Psoas muscle (tissue), 8 donors: Measurements from ENCODE around the gene COMTD1. TPM values are rescaled to one million over a fixed set of nuclear protein-coding genes. Genes with fewer than 3 reads are reported as not detected.

Source experiments
- ATAC-seq, 4 donors: fragments of 200-7000 bp; cut with Tn5 transposase; one replicate each; pipeline ENCODE4 v1.9.1; 2020; ENCODE audit warnings: moderate library complexity in 3 of 4, mild to moderate bottlenecking in 2 of 4
- DNase-seq, 2 donors: peaks; one replicate each; pipeline ENCODE4 v3.0.0-alpha.2; 2020
- H3K27ac ChIP-seq: fragments of 200-600 bp; one replicate; pipeline ENCODE4 v1.8.0; 2022
- H3K27me3 ChIP-seq, 3 donors: fragments of 200-600 bp in 1 of 3; one replicate each; pipeline versions ENCODE4 v1.6.1 to v1.8.0; 2013 to 2022; ENCODE audit warnings: low read length in 2 of 3, mild to moderate bottlenecking in 2 of 3, moderate library complexity in 1 of 3; ENCODE audit not compliant: insufficient read depth in 3 of 3
- H3K36me3 ChIP-seq, 2 donors: fragments of 200-600 bp in 1 of 2; one replicate each; pipeline versions ENCODE4 v1.6.1 to v1.8.0; 2013 to 2022; ENCODE audit warnings: low read depth in 1 of 2, mild to moderate bottlenecking in 1 of 2, moderate library complexity in 1 of 2; ENCODE audit not compliant: insufficient read depth in 1 of 2
- H3K4me1 ChIP-seq: fragments of 200-600 bp; one replicate; pipeline ENCODE4 v1.8.0; 2022
- H3K4me3 ChIP-seq: fragments of 200-600 bp; one replicate; pipeline ENCODE4 v1.8.0; 2022; ENCODE audit warnings: mild to moderate bottlenecking
- H3K9me3 ChIP-seq: fragments of 200-600 bp; one replicate; pipeline ENCODE4 v1.8.0; 2022
- WGBS, 3 donors: extraction: QIAGEN DNeasy Blood & Tissue Kit; methylation state at CpG; one replicate each; pipeline versions ENCODE4 v1.1.6 to v1.1.7; 2013; 5-methylcytosine and 5-hydroxymethylcytosine counted together
- intact Hi-C, 2 donors: fragments of 100-400 bp; cut with DNase I; formaldehyde crosslinking; loops; one replicate each; pipeline versions ENCODE4 v1.11.0 to v1.14.2; 2022
- long read RNA-seq, 2 donors: library from polyadenylated mRNA; unstranded; transcript quantifications; one replicate each; pipeline ENCODE4 v2.0.0, GENCODE V29; 2021
- polyA plus RNA-seq, 3 donors: library from polyadenylated mRNA; stranded (reverse); fragments of 200-250 nt; gene quantifications; one replicate each; pipeline ENCODE4 v1.2.3, GENCODE V29; 2013
- total RNA-seq, 4 donors: library from RNA; stranded (reverse); fragmentation: NEBNext Ultra II Directional in 2 of 4; extraction: Animal tissue kit (Norgen Biotek cat#: 25700) in 2 of 4; gene quantifications; one replicate each; pipeline versions ENCODE4 v1.2.1 to v1.2.4, GENCODE V29; 2021 to 2023
- TF ChIP-seq, protein P1 (sequence below): fragments of 200-600 bp; IDR thresholded peaks from one replicate; pipeline ENCODE4 v1.8.0; 2022; ENCODE audit warnings: antibody characterized with exemption
- donor health status: healthy with polysubstance abuse.
- donor health status: DM: no; HTN: no; CAD: no; lungs with moderate emphysema.
- donor health status: Bipolar disorder and iron deficiency.
- donor health status: healthy.
- donor health status: DM: yes; HTN: yes; CAD: no.
- donor health status: DM: no; HTN: no; CAD: no.
- donor health status: DM: no; HTN: no; CAD: no.
- donor health status: DM: yes; HTN: yes; CAD: no.

COMTD1 gene
- 10 to 100 TPM; 15.2 to 38.8 (median 21.2) TPM for total RNA-seq
- 10 to 100 TPM in 2 of 3 donors, 1 to 10 TPM in 1; 5.8 to 54.7 (median 49.3) TPM for polyA plus RNA-seq
- long read RNA-seq, donor 1, transcript COMTD1-201 (7 exons, 976 nt) = major isoform, 32 of 46 reads
- long read RNA-seq, donor 1, partial matches to known transcripts = 8 of 46 reads
- long read RNA-seq, donor 1, other reads (novel, unspliced or antisense) = 5 of 46 reads
- long read RNA-seq, donor 2, transcript COMTD1-201 (7 exons, 976 nt) = major isoform, 15 of 29 reads
- long read RNA-seq, donor 2, partial matches to known transcripts = 2 of 29 reads
- long read RNA-seq, donor 2, other reads (novel, unspliced or antisense) = 9 of 29 reads

DNA sequence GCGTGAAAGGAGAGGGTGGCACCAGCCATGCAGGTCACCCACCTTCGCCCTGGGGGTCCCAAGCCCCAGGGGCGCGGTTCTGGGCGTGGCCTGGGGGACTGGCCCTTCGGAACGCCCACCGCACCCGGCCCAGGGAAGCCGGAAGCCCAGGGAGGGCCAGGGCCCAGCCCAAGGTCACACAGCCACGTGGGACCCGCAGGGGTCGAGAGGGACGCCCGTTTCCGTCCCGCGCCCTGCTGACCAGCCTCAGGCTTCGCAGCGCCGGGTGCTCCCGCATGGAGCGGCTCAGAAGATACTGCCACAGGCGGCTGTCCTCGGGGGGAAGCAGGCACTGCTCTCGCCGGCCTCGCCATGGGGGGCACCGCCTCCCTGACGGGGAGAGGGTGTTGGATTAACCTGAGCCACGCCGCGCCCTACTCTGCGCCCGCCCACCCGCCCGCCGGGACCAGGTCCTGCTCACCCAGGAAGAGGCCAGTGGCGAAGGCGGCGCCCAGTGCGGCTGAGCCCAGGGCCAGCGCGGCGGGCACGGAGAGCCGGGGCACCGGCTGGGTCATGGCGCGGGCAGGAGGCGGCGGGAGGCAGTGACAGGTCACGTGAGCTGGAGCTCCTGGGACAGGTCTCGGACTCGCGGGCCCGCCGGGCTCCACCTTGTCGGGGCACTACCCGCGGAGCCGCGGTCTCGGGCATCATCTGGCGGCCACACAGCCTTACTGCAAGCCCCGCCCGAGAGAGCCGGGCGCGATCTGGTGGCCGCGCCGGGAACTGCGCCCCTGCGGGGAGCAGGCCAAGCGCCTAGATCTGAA is at the start of gene COMTD1:
COMTD1 (minus strand) TSS at position 583 of the 803 bp plus-strand sequence; CDS start at position 554, 29 bp downstream.
- peaks cover 9 to 27% of the 10 kb centered on the region in 2 donors for H3K36me3 ChIP-seq
- 0 to 1% (median 1%) methylated on average over 40 to 76 of the region's 76 CpGs for WGBS, 3 donors
- ATAC-seq (peak; percentile 84 to 88 (median 86)), DNase-seq (peak; percentile 92 to 97)
- intact Hi-C loops = loop anchor here (5.0 to 10.0 kb wide), 3 partner anchors 411 to 993 kb away; partner anchors contain the start of gene KAT6B (in 1 of the 2)
- peak within 1 kb of the TSS; percentile 89 for H3K4me3 ChIP-seq
- H3K4me1 ChIP-seq = no peaks in the 10 kb centered on the region
- no peaks in the 10 kb centered on the region for H3K9me3 ChIP-seq
- H3K27ac ChIP-seq = peak within 1 kb of the TSS; percentile 91
- TF ChIP-seq, protein P1, sequence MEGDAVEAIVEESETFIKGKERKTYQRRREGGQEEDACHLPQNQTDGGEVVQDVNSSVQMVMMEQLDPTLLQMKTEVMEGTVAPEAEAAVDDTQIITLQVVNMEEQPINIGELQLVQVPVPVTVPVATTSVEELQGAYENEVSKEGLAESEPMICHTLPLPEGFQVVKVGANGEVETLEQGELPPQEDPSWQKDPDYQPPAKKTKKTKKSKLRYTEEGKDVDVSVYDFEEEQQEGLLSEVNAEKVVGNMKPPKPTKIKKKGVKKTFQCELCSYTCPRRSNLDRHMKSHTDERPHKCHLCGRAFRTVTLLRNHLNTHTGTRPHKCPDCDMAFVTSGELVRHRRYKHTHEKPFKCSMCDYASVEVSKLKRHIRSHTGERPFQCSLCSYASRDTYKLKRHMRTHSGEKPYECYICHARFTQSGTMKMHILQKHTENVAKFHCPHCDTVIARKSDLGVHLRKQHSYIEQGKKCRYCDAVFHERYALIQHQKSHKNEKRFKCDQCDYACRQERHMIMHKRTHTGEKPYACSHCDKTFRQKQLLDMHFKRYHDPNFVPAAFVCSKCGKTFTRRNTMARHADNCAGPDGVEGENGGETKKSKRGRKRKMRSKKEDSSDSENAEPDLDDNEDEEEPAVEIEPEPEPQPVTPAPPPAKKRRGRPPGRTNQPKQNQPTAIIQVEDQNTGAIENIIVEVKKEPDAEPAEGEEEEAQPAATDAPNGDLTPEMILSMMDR = peak; percentile 100
- H3K27me3 ChIP-seq = no peaks in the 10 kb centered on the region

DNA sequence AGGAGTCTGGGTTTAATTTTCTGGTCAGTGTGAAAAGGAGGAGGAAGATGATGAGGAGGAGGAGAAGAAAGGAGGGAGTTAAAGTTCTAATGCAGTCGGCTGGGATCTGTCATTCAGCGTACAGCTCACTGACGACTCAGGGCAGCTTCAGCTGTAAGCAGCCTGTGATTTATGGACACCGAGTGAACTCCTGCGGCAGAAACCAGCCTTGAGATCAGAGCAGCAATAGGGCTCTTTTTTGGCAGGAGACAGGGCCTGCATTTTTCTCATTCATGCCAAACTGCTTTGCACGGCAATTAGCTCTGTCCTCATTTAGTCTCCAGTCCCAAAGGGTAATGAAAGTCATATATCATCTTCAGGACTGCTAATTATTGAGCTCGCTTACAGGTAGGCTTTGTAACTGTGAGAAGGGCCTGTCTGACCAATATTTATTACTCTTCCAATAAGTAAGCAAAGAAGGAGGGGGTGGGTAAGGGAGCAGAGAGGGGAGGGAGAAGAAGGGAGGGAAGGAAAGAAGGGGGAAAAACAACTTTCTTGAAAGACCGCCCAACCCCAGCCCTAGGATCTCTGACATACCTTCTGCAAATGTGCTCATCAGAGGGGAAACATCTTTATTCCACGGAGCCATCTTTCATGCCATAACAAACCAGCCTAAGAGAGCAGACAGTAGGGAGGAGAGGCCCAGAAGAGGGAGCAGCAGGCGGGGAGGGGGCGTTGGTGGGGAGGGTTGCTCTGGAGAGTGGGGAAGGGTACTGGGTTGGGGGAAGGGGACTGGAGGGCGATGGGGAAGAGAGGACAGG is 48.1 kb upstream of the COMTD1 start:
- H3K27ac ChIP-seq = peak overlapping the region; percentile 3
- H3K4me1 ChIP-seq = peaks cover 10% of the 10 kb centered on the region
- no peak for DNase-seq
- H3K36me3 ChIP-seq = no peaks in the 10 kb centered on the region
- H3K9me3 ChIP-seq = no peaks in the 10 kb centered on the region
- H3K4me3 ChIP-seq = peak overlapping the region; percentile 36
- H3K27me3 ChIP-seq = no peaks in the 10 kb centered on the region
- intact Hi-C loops = no loop called here
- TF ChIP-seq, protein P1 = no peak
- 37 to 40% (median 39%) methylated on average over 12 of the region's 12 CpGs for WGBS, 3 donors
- peak; percentile 79 to 84 (median 82) for ATAC-seq

DNA sequence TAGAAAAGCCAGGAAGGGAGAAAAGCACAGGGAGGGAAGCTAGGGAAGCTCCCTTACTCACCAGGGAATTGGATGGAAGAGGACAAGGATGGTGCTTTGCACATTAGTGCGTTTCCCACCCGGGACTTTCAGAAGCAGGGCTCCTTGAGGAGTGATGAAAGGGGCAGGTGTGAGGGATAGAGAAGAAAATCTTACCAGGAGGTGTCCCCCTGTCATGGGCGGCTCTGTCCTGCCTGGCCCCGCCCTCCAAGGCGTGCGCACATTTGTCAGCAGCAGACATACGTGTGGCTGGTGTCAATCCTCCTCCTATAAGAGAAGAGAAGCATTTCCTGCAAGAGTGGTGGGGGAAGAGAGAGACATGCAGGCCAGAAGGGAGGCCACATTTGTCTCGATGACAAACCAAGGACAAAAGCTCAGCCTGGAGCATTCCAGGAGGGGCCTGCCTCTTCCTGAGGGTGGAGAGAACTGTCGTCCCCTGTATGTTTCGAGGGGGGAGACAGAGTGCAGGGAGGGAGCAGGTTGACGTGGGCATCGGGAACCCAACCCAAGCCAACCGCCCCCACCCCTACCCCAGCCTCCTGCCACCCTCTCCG is 47.4 kb upstream of the COMTD1 start:
- Histone ChIP-seq H3K27ac (peak overlapping the region; percentile 3), H3K4me3 (peak overlapping the region; percentile 36), H3K4me1 (peaks cover 10% of the 10 kb centered on the region), H3K9me3 (no peaks in the 10 kb centered on the region), H3K27me3 (no peaks in the 10 kb centered on the region), H3K36me3 (no peaks in the 10 kb centered on the region)
- no peak for DNase-seq
- intact Hi-C loops = no loop called here
- TF ChIP-seq, protein P1 = no peak
- ATAC-seq = peak; percentile 35 to 68 (median 53)
- 26 to 31% (median 31%) methylated on average over 14 of the region's 14 CpGs for WGBS, 3 donors

DNA sequence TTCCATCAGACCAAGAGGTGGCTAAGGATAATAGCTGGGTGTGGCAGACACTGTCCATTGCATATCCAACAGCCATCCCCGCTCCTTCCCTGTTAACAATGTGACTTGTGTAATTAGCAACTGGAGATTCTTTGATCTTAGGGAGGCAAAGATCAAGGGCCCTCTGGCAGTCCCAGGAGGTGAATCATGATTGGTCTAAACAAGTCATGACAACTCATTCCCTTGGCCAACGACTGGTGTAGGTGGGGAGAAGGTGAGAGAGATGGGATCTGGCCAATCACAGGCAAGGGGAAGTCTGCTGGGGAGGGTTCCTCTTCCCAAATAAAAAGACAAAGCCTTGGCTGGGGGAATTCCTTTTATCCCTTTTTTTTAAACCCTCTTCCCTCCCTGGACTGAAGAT is 46.2 kb upstream of the COMTD1 start:
- ATAC-seq = no peak
- intact Hi-C loops = no loop called here

More for the DNA sequence above, 46.2 kb upstream of the COMTD1 start:
- Histone ChIP-seq H3K9me3 (no peaks in the 10 kb centered on the region), H3K27me3 (no peaks in the 10 kb centered on the region), H3K4me3 (no peak overlapping the region), H3K36me3 (no peaks in the 10 kb centered on the region), H3K27ac (no peak overlapping the region), H3K4me1 (peaks cover 10% of the 10 kb centered on the region)
- TF ChIP-seq, protein P1 = no peak
- DNase-seq = no peak
- 71 to 79% (median 76%) methylated on average over 2 of the region's 2 CpGs for WGBS, 3 donors
